ENCODE data around the gene PADI3.

DNA sequence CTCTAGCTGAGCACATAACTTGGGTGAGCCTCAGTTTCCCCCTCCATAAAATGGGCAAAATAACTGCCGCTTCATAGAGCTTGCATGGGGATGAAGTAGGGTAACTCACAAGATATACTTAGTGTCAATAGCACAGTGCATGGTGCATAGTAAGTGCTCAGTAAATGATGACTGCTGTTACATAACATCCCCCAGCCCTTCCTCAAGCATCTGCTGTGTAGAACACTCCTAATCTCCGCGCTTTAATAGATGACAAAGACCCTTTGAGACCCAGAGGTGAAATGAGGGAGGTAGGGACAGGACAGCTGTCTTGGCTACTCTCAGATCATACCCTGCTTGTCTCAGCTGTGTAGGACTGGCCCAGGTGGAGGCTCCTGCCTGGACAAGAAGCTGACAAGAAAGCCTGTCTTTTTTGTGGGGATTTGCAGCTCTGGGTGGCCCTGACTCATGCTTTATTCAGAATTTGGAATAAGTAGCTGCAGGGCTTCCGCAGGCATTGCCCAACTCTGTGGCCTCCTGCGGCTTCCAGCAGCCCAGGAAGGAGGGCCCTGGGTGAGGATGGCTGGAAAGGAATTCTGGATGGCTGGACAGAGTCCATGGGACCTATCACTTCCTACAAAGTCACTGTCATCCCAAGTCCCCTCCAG, 38.4 kb downstream of the PADI3 start:
- TF ChIP-seq EZH2 (IDR thresholded peaks at IDR 0.05) (no peak), POLR2AphosphoS5 (IDR thresholded peaks at IDR 0.05; ENCODE audit: borderline replicate concordance, low read depth, low read length) (no peak), FOXP2 (optimal IDR thresholded peaks at IDR 0.05; ENCODE audit: control extremely low read depth, extremely low read length, insufficient read depth) (no peak)
